H4 (cell line): Measurements from ENCODE around the gene ARPC4. TPM values are rescaled to one million over a fixed set of nuclear protein-coding genes. Genes with fewer than 3 reads are reported as not detected.
"Not testable (repeated sequence)": the region's sequence is repeated elsewhere in the genome, so short reads cannot be mapped to it uniquely, and the experiment has no call there.

Source experiments
- DNase-seq: peaks from one replicate; pipeline ENCODE4 v3.0.0-alpha.2; 2015; ENCODE audit warnings: low spot score
- total RNA-seq: library from RNA; depleted of rRNA; stranded (reverse); fragments of >200 nt; shearing (Covaris generic); gene quantifications from 2 replicates; pipeline ENCODE4 v1.2.3, GENCODE V29; 2014

ARPC4 gene
- total RNA-seq, 1 experiment from 2014 or later: 227 TPM

GRCh38 chr3:9770276-9770812 lies 22.5 kb upstream of the ARPC4 start:
- DNase-seq: no peak

DNA sequence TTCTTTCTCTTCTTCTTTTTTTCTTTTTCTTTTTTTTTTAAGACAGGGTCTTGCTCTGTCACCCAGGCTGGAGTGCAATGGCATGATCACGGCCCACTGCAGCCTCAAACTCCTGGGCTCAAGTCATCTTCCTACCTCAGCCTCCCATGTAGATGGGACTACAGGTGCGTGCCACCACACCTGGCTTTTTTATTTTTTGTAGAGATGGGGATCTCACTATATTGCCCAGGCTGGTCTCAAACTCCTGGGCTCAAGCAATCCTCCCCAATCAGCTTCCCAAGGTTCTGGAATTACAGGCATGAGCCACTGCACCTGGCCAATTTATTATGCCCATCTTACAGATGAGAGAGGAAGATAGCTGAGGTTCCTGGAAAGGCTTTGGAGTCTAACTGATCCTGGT lies 21.9 kb upstream of the ARPC4 start:
- DNase-seq: not testable (repeated sequence)

- DNase-seq: no peak
Measured at GRCh38 chr3:9776896-9777693, 15.8 kb upstream of the ARPC4 start.

GRCh38 chr3:9777694-9778021 lies 15.2 kb upstream of the ARPC4 start:
- DNase-seq: no peak

GRCh38 chr3:9778143-9779074 lies 14.5 kb upstream of the ARPC4 start:
- DNase-seq: no peak

- no peak for DNase-seq
Measured at GRCh38 chr3:9779075-9779593, 13.7 kb upstream of the ARPC4 start.

DNA sequence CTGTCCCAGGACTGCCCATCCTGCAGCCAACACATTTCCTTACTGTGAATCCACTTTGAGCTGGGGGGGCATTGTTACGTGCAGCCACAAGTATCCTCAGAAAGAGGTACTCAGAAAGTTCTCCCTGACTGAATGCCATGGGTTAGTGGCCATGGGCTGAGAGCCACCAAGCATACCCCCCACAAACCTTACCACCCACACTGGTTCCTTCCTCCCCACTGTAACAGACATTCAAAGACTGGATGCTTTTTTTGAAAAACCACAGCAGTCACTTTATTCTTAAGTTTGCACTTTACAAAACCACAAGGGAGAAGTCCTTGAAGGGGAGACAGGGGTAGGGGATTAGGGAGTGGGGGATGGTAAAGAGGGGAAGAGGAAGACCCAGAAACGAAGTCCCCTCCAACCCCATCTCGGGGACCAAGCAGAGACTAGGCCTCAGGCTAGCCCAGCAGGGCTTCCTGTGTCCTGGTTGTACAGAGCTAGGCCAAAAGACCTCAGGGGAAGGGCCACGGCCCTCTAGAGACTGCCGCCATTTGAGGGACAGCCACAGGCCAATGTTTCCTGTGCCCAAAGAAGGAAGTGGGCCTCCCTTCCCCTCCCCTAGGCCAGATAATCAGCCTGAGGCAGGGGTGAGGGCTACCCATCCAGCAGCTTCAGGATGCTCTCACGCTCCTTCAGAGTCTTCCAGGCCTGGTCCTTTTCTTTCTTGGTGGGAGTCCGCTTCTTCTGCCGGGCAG lies 13.0 kb upstream of the ARPC4 start:
- DNase-seq: no peak

DNA sequence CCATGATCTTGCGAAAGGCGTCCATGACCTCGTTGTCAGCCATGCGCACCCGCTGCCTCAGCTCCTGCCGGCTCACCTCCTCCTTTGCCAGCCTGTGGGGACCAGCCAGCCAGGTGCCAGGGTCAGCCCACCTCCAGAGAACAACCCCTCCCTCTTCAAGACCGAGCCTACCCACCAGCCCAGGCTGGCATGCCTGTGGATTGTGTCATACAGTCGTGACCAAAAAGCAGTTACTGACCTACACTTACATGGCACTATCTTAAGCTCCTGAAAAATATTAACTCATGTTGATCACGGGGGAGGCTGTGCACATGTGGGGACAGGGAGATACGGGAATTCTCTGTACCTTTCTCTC lies 12.4 kb upstream of the ARPC4 start:
- no peak for DNase-seq

DNA sequence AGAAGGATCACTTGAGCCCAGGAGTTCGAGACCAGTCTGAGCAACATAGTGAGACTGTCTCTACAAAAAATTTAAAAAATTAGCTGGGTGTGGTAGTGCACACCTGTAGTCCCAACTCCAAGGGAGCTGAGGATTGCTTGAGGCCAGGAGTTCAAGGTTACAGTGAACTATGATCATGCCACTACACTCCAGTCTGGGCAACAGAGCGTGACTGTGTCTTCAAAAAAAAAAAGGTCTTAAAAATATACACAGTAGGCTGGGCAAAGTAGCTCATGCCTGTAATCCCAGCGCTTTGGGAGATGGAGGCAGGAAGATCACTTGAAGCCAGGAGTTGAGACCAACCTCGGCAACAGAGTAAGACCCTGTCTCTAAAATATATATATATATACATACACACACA lies 12.0 kb upstream of the ARPC4 start:
- no peak for DNase-seq

GRCh38 chr3:9781551-9781950 lies 11.3 kb upstream of the ARPC4 start:
- DNase-seq: no peak

GRCh38 chr3:9781978-9782603 lies 10.8 kb upstream of the ARPC4 start:
- no peak for DNase-seq

GRCh38 chr3:9782770-9783169 lies 10.1 kb upstream of the ARPC4 start:
- no peak for DNase-seq

- no peak for DNase-seq
Measured at GRCh38 chr3:9783954-9784353, 8.9 kb upstream of the ARPC4 start.

DNA sequence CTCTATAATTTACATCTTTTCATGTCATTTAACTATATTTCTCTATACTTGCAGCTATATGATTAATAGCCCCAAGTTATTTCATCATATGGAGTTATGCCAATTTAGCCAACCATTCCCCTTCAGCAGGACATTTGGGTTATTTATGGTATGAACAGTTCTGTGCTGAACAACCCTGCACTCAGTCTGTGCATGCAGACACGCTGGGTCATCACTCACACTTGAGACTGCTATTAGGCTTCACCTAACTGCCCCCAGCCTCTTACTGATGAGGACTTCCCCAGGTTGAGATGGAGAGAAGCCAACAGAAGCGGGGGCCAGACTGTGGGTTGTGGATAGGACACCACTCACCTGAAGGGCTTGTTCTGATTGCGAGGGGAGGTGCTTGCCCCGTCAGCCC lies 7.9 kb upstream of the ARPC4 start:
- DNase-seq: no peak

- no peak for DNase-seq
Measured at GRCh38 chr3:9785602-9786001, 7.3 kb upstream of the ARPC4 start.

DNA sequence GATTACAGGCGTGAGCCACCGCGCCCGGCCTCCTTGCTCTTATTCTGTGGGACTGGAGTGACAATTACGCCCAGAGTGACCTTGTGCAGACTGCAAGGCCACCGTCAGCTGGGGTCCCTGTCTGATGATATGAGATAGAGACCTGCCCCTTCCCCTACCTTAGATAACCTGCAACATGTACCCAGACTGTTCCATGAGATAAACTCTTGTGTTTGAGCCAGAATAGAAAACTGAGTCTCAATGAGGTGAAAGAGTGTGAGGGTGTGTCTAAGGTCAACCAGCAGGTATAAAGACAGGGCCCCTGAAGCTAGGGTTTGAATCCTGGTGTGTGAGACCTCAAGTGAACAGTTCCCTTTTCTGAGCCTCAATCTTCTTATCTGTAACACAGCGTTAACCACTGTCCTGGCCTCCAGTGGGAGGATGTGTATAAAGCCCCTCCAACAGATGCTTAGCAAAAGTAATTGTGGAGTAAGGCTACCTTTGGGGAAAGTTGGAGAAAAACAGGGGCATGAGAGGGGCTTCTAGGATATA lies 6.6 kb upstream of the ARPC4 start:
- no peak for DNase-seq

- no peak for DNase-seq
Measured at GRCh38 chr3:9786825-9787669, 5.8 kb upstream of the ARPC4 start.

DNA sequence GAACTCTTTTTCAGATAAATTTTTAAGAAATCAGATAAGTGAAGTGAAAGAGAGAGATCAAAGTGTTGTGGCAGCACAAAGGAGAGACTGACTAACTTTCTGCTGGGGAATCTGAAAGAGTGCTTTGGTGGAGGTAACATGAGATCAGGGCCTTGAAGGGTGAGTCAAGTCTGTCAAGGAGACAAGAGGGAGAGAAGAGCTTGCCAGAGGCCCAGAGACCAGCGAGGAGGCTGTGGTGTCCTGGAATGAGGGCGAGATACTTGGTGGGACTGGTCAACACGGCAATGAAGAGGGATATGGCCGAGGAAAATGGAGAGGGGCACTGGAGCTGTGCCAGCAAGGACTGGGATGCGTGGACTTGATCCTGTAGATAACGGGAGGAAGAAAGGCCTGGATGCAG lies 5.2 kb upstream of the ARPC4 start:
- no peak for DNase-seq

DNA sequence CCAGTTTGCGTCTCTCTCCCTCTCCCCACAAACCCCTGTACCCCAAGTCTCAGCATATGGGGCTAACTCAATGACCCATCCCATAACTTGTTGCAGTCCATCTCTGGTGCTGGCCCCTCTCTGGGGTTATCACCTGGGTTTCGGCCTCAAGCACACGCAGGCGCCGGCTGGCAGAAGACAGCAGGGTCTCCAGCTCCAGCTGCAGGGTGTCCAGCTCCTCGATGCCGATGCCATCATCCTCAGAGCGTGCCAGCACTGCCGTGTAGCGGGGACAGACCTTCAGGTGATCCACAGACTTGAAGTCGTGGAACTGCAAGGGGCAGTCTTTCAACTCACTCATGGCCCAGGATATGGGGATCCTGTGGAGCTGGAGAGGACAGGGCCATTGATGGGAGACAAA lies 1.8 kb upstream of the ARPC4 start:
- DNase-seq: no peak

DNA sequence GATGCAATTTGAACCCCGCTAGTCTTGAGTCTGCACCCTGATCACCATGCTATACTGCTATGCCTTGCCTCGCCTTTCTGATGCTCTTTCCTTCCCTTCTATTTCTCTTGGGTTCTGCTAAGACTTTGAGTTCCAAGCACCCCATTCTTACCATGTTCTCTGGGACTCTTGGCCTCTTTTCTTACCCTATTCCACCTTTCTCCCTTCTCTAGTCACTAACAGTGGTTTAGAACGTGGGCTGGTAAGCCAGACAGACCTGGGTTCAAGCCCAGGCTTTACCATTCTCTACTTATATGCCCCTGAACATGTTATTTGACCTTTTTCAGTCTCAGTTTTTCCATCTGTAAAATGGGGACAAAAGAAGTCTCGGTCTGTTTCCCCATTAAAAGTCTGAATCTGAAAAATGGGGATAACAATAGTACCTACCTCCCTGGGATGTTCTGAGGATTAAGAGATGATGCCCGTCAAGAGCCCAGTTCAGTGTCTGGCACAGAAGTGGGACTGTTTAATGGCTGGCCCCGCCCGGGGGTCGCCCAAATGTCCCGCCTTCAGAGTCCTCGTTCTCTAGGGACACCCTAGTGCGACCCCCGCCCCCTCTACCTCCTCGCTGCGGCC lies 985 bp upstream of the ARPC4 start:
- no peak for DNase-seq
